SIG-M5 treated with dmso at 0.1 percent for 504 hours (cell line): ENCODE data around the gene FGF18.

Source experiments
- DNase-seq: peaks from one replicate; lab custom pipeline; 2025; ENCODE audit not compliant: unreplicated experiment; lab: John Stamatoyannopoulos, UW

The FGF18 gene

DNA sequence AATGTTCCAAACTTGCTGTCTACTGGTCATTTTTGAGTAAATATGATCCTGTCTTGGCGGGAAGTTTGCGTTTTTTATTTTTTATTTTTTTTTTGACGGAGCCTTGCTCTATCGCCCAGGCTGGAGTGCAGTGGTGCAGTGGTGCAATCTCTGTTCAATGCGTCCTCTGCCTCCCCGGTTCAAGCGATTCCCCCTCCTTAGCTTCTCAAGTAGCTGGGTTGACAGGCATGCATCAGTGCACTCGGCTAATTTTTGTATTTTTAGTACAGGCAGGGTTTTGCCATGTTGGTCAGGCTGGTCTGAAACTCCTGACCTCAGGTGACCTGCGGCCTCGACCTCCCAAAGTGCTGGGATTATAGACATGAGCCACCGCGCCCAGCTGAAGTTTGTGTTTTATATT, 45.4 kb downstream of the FGF18 start:
- no peak for DNase-seq

DNA sequence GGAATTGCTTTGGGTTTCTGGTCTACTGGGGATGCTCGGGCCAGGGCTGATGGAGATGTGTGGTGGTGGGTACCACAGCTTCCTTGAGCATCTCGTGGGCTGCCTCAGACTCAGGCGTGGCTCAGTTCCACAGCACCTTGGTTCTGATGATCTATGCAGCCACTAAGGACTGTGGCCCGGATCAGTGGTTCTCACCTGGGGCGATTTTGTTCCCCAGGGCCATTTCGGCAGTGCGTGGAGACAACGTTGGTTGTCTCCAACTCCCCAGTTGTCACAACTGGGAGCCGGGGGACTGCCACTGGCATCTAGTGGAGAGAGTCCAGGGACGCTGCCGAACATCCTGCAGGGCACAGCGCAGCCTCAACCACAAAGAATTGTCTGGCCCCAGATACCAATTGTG, 47.7 kb downstream of the FGF18 start:
- DNase-seq = no peak

DNA sequence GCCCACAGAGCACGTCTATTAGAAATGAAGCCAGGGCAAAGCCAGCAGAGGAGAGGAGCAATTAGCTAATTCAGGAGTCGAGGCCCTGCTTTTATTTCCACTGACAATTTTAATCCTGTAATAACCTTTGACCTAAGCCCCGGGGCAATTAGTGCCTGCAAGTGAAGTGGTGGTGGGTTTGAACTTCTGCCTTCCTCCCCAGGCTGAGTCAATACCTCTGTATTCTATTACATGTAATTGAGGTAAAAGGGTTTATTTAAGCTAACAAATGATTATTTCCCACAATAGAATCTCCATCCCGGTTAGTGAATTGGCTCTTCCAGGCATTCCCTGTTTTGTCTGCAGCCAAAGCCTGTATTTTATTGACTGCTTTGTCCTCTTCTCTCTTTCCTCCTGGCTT, 49.9 kb downstream of the FGF18 start:
- no peak for DNase-seq

DNA sequence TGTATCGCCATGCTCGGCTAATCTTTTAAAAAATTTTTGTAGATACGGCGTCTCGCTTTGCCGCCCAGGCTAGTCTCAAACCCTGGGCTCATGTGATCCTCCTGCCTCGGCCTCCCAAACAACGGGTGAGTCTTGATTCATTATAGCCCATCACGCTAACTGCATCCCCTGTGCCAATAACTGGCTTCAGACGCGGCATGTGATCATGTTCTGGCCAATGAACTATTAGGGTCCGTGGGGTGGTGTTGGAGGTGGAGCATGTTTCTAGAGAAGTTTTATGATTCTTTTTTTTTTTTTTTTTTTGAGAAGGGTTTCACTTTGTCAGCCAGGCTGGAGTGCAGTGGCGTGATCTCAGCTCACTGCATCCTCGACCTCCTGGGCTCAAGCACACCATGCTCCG, 51.0 kb downstream of the FGF18 start:
- no peak for DNase-seq

DNA sequence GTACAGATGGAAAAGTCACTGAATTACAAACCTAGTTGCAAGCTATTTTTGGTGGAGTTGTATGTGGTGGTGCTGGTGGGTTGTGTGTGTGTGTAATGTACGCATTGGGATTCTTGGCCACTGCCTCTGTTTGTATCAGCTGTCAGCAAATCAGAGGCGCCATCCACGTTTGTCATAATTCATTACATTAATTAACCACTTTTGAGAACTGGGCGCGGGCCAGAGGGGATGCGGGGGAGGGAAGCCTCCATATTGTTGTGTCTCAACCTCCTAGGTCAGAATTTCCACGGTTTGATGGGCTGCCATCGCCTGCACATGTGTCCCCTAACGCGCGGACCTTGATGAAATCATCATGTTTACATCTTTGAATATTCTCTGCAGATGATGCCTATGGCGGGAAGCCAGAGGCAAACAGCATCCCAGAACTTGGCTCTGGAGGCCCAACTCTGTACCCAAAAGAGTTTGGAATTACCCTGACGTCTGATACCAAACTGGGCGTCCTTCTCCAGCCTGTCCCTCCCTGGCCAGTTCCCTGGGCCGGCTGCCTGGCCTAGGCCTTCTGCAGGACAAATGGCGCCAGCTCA, 54.9 kb downstream of the FGF18 start:
- no peak for DNase-seq

DNA sequence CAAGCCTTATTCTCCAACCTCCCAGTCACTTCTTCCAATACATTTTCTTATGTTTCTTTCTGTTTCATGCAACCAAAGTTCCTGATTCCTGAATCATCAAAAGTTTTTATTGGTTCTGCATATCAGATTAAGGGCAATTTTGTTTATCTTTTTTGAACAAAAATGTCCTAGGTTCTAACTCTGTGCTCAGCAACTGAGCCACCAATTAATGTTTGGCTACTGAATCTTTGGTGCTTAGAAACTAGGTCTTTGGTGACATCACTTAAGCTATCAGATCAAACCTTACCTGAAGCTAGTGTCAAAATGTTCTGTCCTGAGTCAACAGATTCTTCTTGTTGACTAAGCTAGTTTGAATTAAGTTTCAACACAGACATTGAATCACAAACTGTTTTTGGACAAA, 56.1 kb downstream of the FGF18 start:
- no peak for DNase-seq

DNA sequence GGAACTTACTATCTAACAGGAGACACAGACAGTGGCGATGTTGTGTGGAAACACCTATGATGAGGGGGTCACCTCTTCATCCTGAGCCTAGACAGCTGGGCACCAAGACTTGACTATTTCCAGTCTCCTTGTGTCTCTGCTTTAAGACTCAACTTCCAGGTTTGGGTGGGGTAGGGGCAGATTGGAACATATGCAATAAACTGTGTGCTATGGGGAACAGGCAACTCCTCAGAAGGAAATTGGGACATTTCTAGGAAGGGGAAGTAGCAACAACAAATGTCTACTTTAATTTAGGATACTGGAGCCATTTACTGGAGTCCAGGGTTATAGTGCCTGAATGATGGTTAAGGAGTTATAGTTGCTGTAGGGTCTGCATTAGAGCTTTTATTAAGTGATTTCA, 57.3 kb downstream of the FGF18 start:
- no peak for DNase-seq

DNA sequence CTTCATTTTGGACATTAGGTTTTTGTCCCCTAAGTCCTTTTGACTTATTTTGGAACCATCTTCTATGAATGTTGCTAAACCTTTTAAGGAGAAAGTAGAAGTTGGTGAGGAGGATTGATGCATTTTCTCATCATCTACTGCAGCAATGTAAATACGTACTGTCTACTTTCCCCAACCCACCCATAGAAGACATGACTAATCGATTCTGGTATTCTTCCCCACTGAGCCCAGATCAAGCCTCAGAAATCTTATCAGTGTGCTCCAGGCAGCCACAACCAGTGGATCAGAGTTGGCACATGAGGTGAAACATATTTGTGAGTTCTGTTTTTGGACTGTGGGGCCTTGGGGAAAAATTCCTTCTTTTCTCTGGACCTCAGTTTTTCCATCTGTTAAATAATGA, 57.7 kb downstream of the FGF18 start:
- no peak for DNase-seq

DNA sequence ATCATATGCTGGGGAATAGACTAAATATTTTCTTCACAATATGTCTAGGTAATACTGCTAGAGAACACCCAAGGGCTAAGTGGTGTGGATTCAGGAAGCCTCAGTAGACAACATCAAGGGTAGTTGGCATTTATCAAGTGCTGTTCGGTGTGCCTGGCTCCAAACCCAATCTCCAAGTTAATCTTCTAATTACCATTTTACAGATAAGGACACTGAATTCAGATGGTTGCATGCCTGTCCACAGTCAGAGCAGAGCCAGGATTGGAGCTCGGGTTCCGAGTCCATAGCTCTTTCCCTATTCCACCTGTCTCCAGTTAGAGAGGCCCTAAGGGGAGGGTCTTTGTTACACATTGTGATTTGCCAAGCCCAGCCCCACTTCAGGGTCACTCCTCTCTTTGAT, 58.2 kb downstream of the FGF18 start:
- no peak for DNase-seq

DNA sequence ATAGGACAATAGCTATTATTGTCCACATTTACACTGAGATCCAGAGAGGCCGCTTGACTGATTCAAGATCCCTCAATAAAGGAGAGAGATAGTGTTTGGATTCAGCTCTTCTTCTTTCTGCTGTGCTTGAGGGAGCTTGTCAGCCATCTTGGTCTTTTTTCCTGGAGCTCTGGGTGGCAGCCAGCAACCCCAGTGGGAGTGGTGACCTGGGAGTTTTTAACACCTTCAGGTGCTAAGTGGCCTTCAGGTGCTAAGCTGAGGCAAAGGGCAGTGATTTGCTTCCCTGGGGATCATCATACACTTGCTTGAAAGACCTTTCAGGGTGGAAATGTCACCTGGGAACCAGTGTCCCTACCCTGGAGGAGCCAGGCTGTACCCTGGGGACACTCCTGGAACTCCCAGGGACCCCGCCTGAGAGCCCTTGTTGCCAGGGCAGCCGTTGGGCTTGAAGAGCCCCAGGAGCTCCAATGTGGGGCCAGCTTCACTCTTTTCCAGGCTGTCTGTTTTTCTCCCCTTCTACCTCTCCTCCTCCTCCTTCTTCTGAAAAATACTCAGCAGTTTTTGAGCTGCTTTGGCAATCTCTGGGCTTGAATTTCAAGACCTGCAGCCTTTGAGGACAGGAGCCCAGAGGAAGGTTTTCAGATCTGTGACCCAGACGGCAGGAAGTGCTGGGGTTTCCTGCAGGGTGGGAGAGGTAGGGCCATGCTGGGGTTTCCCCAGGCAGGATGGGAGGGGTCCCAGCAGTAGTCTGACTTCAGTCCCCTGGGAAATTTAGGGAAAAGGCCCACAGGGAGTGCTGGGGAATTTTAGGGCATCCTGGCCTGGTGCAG, 59.7 kb downstream of the FGF18 start:
- no peak for DNase-seq

DNA sequence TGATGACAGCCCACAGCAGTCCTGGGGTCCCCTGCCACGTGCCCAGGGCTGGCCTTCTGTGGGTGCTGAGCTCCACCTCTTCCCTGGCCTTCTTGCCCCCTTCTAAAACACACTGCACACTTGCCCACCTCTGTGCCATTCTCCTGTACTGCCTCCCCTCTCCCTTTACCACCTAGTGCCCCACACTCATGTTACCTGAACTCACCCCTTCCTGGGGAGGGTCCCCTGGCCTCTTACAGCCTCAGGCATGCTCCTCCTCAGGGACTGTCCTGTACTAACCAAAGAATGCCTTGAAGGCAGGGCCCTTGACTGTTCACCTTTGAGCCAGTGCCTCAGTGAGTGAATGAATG, 60.3 kb downstream of the FGF18 start:
- DNase-seq = no peak

DNA sequence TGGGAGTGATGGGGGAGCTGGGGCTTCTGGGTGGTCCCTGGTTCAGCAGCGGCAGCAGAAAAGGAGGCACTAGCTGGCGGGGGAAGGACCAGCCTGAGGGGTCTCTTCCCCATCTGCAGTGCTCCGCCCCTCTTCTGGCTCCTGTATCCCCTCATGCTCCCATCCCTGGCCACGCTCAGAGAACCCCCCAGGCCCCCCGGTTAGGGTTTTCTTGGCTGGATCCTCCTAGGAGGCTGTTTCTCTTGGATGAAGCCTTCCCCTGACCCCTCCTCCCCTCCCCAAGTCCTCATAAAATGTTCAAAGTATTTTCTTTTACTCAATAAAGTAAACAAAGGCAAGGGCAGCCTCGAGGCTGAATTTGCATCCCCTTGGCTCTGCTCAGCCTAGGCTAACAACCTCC, 60.8 kb downstream of the FGF18 start:
- no peak for DNase-seq

DNA sequence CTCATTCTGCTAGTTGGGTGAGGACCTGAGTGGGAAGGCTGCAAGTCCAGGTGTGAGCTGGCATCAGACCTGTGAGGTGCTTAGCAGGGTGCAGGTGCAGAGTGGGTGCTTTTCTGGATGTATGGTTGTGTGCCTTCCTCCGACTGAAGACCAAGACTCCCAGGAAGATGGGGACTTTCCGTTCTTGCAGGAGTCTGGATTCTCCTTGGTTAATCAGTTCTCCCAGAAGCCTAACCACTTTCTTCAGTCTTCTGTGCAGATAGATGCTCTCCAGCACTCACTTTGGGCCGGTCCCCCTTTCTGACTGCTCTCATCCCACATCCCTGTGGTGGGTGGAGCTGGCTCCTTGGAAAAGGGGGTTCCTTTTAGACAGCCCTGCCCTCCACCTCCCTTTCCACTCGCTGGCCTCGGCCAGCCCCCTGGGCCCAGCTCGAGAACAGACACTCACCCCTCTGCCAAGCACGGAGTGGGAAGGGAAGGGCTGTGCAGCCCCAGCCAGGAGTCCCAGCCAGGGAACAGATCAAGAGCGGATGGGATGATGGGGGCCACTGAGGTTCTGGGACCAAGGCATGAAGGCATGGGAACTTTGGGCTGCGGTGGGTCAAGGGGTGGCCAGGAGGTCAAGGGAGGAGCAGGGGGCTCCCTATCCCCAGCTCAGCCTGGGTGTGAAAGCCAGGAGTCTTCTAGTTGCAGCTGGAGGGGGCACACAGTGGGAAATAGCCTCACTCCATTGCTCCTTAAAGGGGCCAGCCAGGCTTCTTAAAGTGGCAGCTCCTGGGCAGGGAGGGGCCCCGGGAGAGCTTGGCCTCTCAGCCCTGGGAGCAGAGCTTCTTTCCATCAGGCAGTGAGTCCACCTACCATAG, 62.4 kb downstream of the FGF18 start:
- no peak for DNase-seq

DNA sequence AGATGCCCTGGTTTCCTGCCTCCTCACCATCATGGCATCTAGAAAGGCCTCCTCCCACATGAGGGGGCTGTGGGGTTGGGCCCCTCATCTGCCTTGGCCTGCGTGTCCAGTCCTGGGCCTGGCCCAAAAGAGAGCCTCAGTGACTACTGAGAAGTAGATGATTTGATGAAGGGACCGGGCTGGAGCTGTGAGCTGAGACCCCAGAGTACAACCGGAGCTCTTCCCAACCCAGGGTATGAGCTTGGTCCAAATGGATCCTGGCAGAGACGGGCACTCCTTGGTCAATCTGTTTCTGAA, 62.9 kb downstream of the FGF18 start:
- no peak for DNase-seq

DNA sequence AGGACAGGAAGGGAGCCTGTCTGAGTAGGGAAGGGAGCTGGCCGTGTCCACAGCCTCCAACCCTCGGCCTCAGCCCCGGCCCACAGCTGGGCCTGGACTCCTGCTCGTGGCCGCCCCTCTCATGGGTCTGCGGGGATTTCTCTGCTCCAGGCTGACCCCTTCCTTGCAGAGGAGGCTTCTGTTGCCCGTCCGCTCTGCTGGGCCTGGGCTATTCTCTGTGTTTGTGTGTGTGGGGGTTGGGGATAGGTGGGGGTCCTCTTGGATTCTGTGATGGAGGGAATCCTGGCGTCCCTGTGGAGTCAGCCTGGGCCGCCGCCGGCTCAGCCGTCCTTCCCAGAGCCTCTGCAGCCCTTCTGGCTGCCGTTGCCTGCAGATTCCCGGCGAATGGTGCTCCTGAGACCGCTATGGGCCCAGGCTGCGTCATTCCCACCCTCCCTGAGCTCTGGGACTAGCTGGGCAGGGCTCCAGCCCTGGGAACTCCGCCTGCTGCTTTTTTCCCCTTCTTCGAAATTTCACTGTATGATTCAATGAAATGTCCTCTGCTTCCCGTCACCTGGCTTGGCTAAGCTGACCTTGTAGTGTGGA, 64.2 kb downstream of the FGF18 start:
- DNase-seq = no peak

DNA sequence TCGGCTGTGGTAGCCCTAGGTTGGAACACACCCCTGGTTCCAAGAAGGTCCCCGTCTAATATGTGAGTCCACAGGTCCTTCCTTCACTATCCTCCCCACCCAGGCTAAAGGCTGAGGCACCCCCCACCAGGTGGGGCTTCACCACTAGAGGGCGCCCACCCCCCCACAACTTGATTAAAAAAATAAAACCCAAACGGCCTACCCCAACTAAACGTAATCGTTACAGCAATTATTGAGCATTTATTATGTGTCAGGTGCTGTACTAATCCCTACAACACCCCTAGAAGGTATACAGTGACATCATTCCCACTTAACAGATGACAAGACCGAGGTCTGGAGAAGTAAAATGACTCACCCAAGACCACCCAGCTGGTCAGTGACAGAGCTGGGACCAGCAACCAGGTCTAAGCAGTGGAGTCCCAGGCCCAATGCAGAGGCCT, 65.0 kb downstream of the FGF18 start:
- peak; percentile 28 for DNase-seq

DNA sequence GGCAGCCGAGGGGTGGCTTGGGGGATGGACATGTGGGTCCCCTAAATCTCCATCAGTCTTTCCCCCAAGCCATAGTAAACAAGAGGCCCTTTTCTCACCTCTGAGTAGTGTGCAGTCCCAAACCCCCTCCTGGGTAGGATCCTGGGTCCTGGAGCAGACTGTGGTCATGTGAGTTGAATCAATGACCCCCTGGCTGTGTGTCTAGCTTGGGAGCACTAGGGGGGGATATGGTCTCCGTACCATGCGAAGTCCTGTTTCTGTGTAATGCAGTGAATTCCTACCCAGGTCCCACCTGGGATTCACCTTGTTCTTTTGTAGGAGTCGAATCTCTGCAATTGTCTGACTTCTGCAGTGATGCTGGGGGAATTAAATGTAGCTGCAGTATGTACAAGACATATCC, 66.2 kb downstream of the FGF18 start:
- DNase-seq = no peak

DNA sequence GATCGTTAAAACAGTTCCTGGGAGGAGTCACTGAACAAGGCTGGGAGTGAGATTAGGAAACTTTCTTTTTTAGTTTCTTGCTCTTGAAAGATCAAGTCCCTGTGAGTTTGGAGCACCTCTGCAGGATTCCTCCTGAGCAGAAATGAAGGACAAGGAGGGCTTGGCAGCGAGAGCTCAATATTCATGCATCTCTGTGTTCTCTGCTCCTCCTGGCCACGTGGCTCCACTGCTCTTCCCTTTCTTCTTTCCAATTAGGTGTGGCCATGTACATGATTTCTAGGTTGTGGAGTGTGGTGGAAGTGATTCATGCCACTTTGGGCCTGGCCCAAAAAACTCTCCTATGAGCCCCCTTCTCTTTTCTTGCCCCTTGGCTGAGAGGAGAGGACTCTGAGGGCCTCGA, 67.2 kb downstream of the FGF18 start:
- no peak for DNase-seq

DNA sequence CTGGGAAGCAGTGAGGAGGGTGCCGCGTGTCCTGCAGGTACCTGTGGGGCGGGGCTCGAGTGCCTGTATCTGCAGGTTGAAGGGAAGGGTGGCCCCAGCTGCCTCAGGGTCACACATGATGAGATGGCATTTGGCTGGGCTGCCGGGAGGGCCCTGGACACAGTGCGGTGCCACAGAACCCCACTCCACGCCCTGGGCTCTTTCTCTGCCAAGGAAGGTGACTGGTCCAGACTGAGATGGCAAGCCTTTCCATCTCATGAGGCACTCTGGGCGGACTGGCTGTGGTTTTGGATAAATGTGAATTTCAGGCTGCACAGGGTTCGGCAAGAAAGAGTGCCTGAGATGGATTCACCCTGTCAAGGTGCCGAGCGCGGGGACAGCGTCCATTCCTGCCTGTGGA, 69.4 kb downstream of the FGF18 start:
- no peak for DNase-seq

DNA sequence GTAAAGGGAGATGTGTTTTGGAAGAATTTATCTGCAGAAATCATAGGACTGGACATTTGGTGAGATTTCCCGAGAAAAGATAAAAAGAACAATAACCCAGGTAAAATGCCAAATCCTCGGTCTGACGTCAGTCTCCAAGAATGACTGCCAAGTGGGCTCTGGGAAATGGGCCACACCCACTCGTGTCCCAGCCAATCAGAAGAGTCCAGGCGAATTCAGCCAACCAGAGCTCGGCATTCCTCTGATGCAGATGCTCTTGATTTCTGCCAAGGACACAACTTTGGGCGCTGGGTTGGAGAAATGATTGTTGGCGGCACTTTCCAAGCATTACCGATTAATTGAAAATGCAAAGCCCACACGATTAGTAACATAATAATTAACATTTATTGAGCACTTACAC, 73.3 kb downstream of the FGF18 start:
- DNase-seq = no peak

DNA sequence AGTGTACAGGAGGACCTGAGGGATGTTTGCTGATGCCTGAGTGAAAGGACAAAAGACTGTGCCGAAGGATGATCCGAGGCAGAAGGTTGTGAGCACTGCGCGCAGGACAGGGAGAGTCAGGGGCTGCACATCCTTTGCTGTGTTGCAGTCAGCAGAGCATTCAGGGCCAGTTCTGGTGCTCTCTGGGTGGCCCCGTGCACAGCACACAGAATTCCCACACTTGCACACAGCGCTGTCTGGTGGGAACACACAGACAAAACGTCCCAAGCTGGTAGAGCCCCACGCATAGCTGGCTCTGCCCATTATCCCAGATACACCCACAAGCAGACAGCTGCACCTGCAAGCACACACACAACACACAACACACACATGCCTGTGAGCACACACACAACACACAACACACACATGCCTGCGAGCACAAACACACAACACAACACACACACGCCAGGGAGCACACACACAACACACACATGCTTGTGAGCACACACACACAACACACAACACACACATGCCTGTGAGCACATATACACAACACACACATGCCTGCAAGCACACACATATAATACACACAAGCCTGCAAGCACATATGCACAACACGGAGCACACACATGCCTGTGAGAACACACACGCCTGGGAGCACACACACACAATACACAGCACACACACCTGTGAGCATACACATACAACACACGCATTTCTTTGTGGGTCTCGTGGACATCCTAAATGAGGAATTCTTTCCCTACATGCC, 74.4 kb downstream of the FGF18 start:
- DNase-seq = no peak
